Esophagus squamous epithelium (tissue), 5 donors: ENCODE measurements around the gene ARPC1A. TPM values are rescaled to one million over a fixed set of nuclear protein-coding genes. Genes with fewer than 3 reads are reported as not detected.
"Not testable (repeated sequence)": the region's sequence is repeated elsewhere in the genome, so short reads cannot be mapped to it uniquely, and the experiment has no call there.

Experiments used
- DNase-seq: peaks from one replicate; lab custom pipeline; 2025; lab: John Stamatoyannopoulos, UW
- H3K27ac ChIP-seq, 4 donors: fragments of 200-600 bp; sonication (generic); one replicate each; pipeline ENCODE4 v1.5.1; 2016 to 2019; ENCODE audit warnings: mild to moderate bottlenecking in 1 of 4
- H3K27me3 ChIP-seq, 4 donors: fragments of 200-600 bp; sonication (generic); 1 replicate in 3 of 4; 2 replicates in 1 of 4; pipeline versions ENCODE4 v1.5.1 to v1.6.0; 2017 to 2021; ENCODE audit warnings: antibody characterized with exemption in 1 of 4
- H3K36me3 ChIP-seq, 3 donors: fragments of 200-600 bp; sonication (generic); one replicate each; pipeline ENCODE4 v1.5.1; 2016 to 2019
- H3K4me1 ChIP-seq, 3 donors: fragments of 200-600 bp; sonication (generic); one replicate each; pipeline ENCODE4 v1.5.1; 2017 to 2019
- H3K4me3 ChIP-seq, 4 donors: fragments of 200-600 bp; sonication (generic); 1 replicate in 3 of 4; 2 replicates in 1 of 4; pipeline ENCODE4 v1.5.1; 2016 to 2019; ENCODE audit warnings: mild to moderate bottlenecking in 2 of 4, moderate library complexity in 1 of 4
- H3K9me3 ChIP-seq, 3 donors: fragments of 200-600 bp; sonication (generic); one replicate each; pipeline ENCODE4 v1.5.1; 2016 to 2019
- POLR2A ChIP-seq, 4 donors: fragments of 450-650 bp; IDR thresholded peaks; one replicate each; pipeline ENCODE4 v1.6.1; 2017; ENCODE audit warnings: antibody characterized with exemption in 4 of 4, mild to moderate bottlenecking in 4 of 4, moderate library complexity in 3 of 4
- WGBS, 2 donors: methylation state at CpG; one replicate each; pipeline ENCODE4 v1.1.5; 2018; 5-methylcytosine and 5-hydroxymethylcytosine counted together
- intact Hi-C: fragments of 100-400 bp; cut with DNase I; formaldehyde crosslinking; loops from one replicate; pipeline ENCODE4 v1.15.0; 2022
- total RNA-seq, 4 donors: library from RNA; depleted of rRNA; stranded (reverse); fragments of >200 nt; gene quantifications; one replicate each; pipeline ENCODE4 v1.1.0, GENCODE V29; 2016
- TF ChIP-seq, protein P1 (sequence below), 6 experiments: fragments of 450-650 bp in 4 of 6; fragments of 200-600 bp in 2 of 6; sonication (generic) in 2 of 6; IDR thresholded peaks; one replicate each; pipeline ENCODE4 v1.5.1; 2016 to 2019; ENCODE audit warnings: antibody characterized with exemption in 6 of 6, mild to moderate bottlenecking in 4 of 6, moderate library complexity in 4 of 6
- donor health status: DM: yes; HTN: yes; CAD: no.

ARPC1A gene
- total RNA-seq, 4 donors from 2014 or later: 114 to 155 (median 154) TPM

DNA sequence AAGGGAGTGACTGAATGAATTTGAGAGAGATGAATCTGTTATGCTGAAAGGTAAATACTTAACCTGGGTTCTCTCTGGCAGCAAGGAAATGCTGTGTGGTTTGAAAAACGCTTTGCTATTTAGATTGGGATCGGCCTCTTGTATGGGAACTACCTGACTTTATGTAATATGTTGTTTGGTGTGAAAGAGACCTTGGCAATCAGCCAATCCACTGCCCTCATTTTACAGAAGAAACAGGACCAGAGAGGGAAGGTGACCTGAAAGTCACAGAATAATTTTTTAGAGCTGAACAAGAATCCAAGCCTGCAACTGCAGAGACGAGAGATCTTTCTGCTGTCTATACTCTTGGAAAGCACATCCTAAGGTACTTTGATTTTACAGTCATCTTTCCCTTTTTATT, 84.1 kb downstream of the ARPC1A start:
- TF ChIP-seq POLR2A (IDR thresholded peaks at IDR 0.05): no peak
- TF ChIP-seq, protein P1, sequence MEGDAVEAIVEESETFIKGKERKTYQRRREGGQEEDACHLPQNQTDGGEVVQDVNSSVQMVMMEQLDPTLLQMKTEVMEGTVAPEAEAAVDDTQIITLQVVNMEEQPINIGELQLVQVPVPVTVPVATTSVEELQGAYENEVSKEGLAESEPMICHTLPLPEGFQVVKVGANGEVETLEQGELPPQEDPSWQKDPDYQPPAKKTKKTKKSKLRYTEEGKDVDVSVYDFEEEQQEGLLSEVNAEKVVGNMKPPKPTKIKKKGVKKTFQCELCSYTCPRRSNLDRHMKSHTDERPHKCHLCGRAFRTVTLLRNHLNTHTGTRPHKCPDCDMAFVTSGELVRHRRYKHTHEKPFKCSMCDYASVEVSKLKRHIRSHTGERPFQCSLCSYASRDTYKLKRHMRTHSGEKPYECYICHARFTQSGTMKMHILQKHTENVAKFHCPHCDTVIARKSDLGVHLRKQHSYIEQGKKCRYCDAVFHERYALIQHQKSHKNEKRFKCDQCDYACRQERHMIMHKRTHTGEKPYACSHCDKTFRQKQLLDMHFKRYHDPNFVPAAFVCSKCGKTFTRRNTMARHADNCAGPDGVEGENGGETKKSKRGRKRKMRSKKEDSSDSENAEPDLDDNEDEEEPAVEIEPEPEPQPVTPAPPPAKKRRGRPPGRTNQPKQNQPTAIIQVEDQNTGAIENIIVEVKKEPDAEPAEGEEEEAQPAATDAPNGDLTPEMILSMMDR (IDR thresholded peaks at IDR 0.05): no peak
- H3K4me3 ChIP-seq: peak overlapping the region; percentile 74 to 98 (median 92)
- no peaks in the 10 kb centered on the region for H3K27me3 ChIP-seq
- H3K27ac ChIP-seq: peak overlapping the region; percentile 96 to 99 (median 98)
- peaks cover 6 to 56% (median 26%) of the 10 kb centered on the region in 3 donors for H3K36me3 ChIP-seq
- H3K4me1 ChIP-seq: peaks cover 22 to 50% (median 23%) of the 10 kb centered on the region in 3 donors
- 24 to 25% methylated on average over 3 of the region's 3 CpGs for WGBS, 2 donors
- H3K9me3 ChIP-seq: no peaks in the 10 kb centered on the region
- no peak for DNase-seq
- intact Hi-C loops: loop anchor here (5.0 kb wide), 1 partner anchor 43 kb away; no protein-coding TSS in a partner anchor

DNA sequence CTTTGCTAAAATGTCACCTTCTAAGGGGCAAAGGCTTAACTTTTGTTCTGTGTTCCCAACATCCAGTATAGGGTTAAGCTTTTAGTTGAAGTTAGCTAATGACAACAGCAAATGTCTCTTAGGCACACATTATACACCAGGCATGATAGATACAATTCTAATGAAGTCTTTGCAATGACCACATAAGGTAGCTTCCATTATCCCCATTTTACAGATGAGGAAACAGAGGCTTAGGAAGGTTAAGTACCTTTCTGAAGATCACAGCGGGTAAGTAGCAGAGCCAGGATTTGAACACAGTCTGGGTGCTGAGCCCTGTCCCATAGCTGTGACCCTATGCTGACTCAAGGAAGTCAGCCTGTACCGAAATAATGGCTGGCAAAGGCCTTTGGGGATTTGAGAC, 84.9 kb downstream of the ARPC1A start:
- H3K27ac ChIP-seq: no peak overlapping the region
- H3K27me3 ChIP-seq: no peaks in the 10 kb centered on the region
- DNase-seq: no peak
- TF ChIP-seq, protein P1 (IDR thresholded peaks at IDR 0.05): no peak
- TF ChIP-seq POLR2A (IDR thresholded peaks at IDR 0.05): no peak
- no peak overlapping the region for H3K4me3 ChIP-seq
- peaks cover 10 to 56% (median 34%) of the 10 kb centered on the region in 3 donors for H3K36me3 ChIP-seq
- H3K4me1 ChIP-seq: peaks cover 22 to 47% (median 22%) of the 10 kb centered on the region in 3 donors
- H3K9me3 ChIP-seq: no peaks in the 10 kb centered on the region
- intact Hi-C loops: loop anchor here (5.0 kb wide), 1 partner anchor 43 kb away; no protein-coding TSS in a partner anchor
- whole genome bisulfite sequencing, 2 donors: 90 to 100% methylated on average over 2 of the region's 2 CpGs

DNA sequence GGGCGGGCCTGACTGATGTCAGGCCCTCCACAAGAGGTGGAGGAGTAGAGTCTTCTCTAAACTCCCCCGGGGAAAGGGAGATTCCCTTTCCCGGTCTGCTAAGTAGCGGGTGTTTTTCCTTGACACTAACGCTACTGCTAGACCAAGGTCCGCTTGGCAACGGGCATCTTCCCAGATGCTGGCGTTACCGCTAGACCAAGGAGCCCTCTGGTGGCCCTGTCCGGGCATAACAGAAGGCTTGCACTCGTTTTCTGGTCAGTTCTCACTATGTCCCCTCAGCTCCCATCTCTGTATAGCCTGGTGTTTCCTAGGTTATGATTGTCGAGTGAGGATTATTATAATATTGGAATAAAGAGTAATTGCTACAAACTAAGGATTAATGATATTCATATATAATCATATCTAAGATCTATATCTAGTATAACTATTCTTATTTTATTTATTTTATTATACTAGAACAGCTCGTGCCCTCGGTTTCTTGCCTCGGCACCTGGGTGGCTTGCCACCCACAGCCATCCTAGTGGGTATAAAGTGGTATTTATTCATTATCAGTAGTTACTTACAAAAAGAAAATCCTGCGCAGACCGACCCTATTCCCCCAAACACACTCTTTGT, 89.9 kb downstream of the ARPC1A start:
- intact Hi-C loops, H3K4me3 ChIP-seq, H3K27ac ChIP-seq, H3K27me3 ChIP-seq, H3K9me3 ChIP-seq, DNase-seq: not testable (repeated sequence)
- WGBS, 2 donors: 53 to 66% methylated on average over 14 to 17 of the region's 17 CpGs
- H3K36me3 ChIP-seq: peaks cover 39 to 100% (median 80%) of the 10 kb centered on the region in 3 donors
- peaks cover 0 to 10% (median 0%) of the 10 kb centered on the region in 3 donors for H3K4me1 ChIP-seq
- TF ChIP-seq, protein P1 (IDR thresholded peaks at IDR 0.05): peak; percentile 34 to 74 (median 59)

Other genes with a start within 250 kb of the ARPC1A start
- 10 to 100 TPM; 16.4 to 36.2 (median 24.6) TPM for gene SMURF1, start 181.8 kb upstream of the ARPC1A start, total RNA-seq
- under 1 TPM in 3 of 4 donors, not detected in 1; 0.32 to 0.42 (median 0.38) TPM for gene KPNA7, start 117.8 kb upstream of the ARPC1A start, total RNA-seq
- under 1 TPM in 1 of 4 donors, not detected in 3; 0.76 TPM for gene MYH16, start 53.1 kb upstream of the ARPC1A start, total RNA-seq
- 100 to 1,000 TPM in 3 of 4 donors, 10 to 100 TPM in 1; 27.9 to 166 (median 128) TPM for gene ARPC1B, start 48.8 kb downstream of the ARPC1A start, total RNA-seq
- 100 to 1,000 TPM in 2 of 4 donors, 10 to 100 TPM in 2; 79.2 to 120 (median 98.3) TPM for gene PDAP1, start 82.7 kb downstream of the ARPC1A start, total RNA-seq
- 10 to 100 TPM; 46.9 to 59.1 (median 55.9) TPM for gene BUD31, start 83.1 kb downstream of the ARPC1A start, total RNA-seq
- 10 to 100 TPM in 1 of 4 donors, 1 to 10 TPM in 3; 5.7 to 12.7 (median 6.6) TPM for gene PTCD1, start 112.9 kb downstream of the ARPC1A start, total RNA-seq
- 10 to 100 TPM; 15.1 to 29.2 (median 19.4) TPM for gene CPSF4, start 113.0 kb downstream of the ARPC1A start, total RNA-seq
- 1,000 to 10,000 TPM; 1,019 to 2,272 (median 1,287) TPM for gene ATP5MF, start 140.3 kb downstream of the ARPC1A start, total RNA-seq
- 1 to 10 TPM; 2.5 to 8.6 (median 5.3) TPM for gene ZNF789, start 147.0 kb downstream of the ARPC1A start, total RNA-seq
- gene ZNF394, start 174.4 kb downstream of the ARPC1A start, total RNA-seq: 10 to 100 TPM; 22.5 to 41.2 (median 23.1) TPM
- 1 to 10 TPM; 3.2 to 7.1 (median 5.1) TPM for gene ZKSCAN5, start 178.8 kb downstream of the ARPC1A start, total RNA-seq
- gene FAM200A, start 226.2 kb downstream of the ARPC1A start, total RNA-seq: 1 to 10 TPM; 1.9 to 5.6 (median 5.1) TPM
- gene ZNF655, start 232.7 kb downstream of the ARPC1A start, total RNA-seq: 100 to 1,000 TPM in 3 of 4 donors, 10 to 100 TPM in 1; 78.6 to 167 (median 107) TPM